H1 (cell line): ENCODE measurements around the gene VTI1B. TPM values are rescaled to one million over a fixed set of nuclear protein-coding genes. Genes with fewer than 3 reads are reported as not detected.

Experiments used
- CTCF ChIA-PET: fragments of 300-600 bp; sonication (Branson Sonifier 250); formaldehyde crosslinking; loops from one replicate; lab custom pipeline; 2021; ENCODE audit not compliant: partially characterized antibody; lab: Charles Lee
- POLR2A ChIA-PET: fragments of 300-600 bp; sonication (Branson Sonifier 250); formaldehyde crosslinking; loops from one replicate; lab custom pipeline; 2021; ENCODE audit warnings: inconsistent platforms; ENCODE audit not compliant: partially characterized antibody; lab: Charles Lee
- DNase-seq, 2 experiments: peaks; one replicate each; pipeline versions ENCODE4 v3.0.0 to v3.0.0-alpha.2; 2010 to 2022; ENCODE audit warnings: low spot score in 2 of 2, low read depth in 1 of 2, mixed read lengths in 1 of 2
- FAIRE-seq: peaks from 2 replicates; lab custom pipeline; 2011; peaks lifted over from hg19 to GRCh38; lab: Jason Lieb, UNC
- H2AFZ ChIP-seq: 2 replicates; pipeline ENCODE4 v1.8.1; 2012; ENCODE audit warnings: low read length, inconsistent platforms
- H2AK5ac ChIP-seq: 2 replicates; pipeline ENCODE4 v1.6.1; 2013; ENCODE audit warnings: low read depth, low read length
- H2BK120ac ChIP-seq: replicated peaks from 2 replicates; pipeline ENCODE3; 2013; ENCODE audit warnings: low read depth, low read length, inconsistent platforms
- H2BK12ac ChIP-seq: 2 replicates; pipeline ENCODE4 v1.6.1; 2013; ENCODE audit warnings: low read depth, low read length
- H2BK15ac ChIP-seq: 2 replicates; pipeline ENCODE4 v1.6.1; 2013; ENCODE audit warnings: low read length
- H2BK20ac ChIP-seq: 2 replicates; pipeline ENCODE4 v1.6.1; 2013; ENCODE audit warnings: low read length
- H2BK5ac ChIP-seq: 2 replicates; pipeline ENCODE4 v1.6.1; 2013; ENCODE audit warnings: low read depth, low read length
- H3K14ac ChIP-seq: 2 replicates; pipeline ENCODE4 v1.6.1; 2013; ENCODE audit warnings: inconsistent platforms; ENCODE audit not compliant: insufficient read length
- H3K18ac ChIP-seq: 2 replicates; pipeline ENCODE4 v1.6.1; 2013; ENCODE audit warnings: low read length; ENCODE audit errors: extremely low read depth
- H3K23ac ChIP-seq: 2 replicates; pipeline ENCODE4 v1.6.1; 2013; ENCODE audit warnings: inconsistent platforms; ENCODE audit not compliant: insufficient read length
- H3K23me2 ChIP-seq: 2 replicates; pipeline ENCODE4 v1.6.1; 2013; ENCODE audit warnings: low read depth, low read length
- H3K27ac ChIP-seq: 2 replicates; pipeline ENCODE4 v1.6.1; 2011; ENCODE audit warnings: low read depth, low read length, inconsistent platforms
- H3K27me3 ChIP-seq, 4 experiments: replicated peaks in 1 of 4; 1 replicate in 1 of 4; 2 replicates in 3 of 4; pipeline versions ENCODE4 v1.6.1 to v1.8.1; 2011 to 2013; ENCODE audit warnings: low read length in 3 of 4, mild to moderate bottlenecking in 3 of 4, inconsistent platforms in 2 of 4, mixed read lengths in 2 of 4, moderate library complexity in 1 of 4; ENCODE audit not compliant: control insufficient read depth in 3 of 4, insufficient read depth in 3 of 4; ENCODE audit errors: extremely low read depth in 1 of 4
- H3K36me3 ChIP-seq, 4 experiments: 2 replicates each; pipeline versions ENCODE4 v1.6.1 to v1.8.1; 2011 to 2013; ENCODE audit warnings: mild to moderate bottlenecking in 4 of 4, low read length in 3 of 4, moderate library complexity in 2 of 4, control low read depth in 1 of 4, inconsistent platforms in 1 of 4; ENCODE audit not compliant: insufficient read depth in 4 of 4, control insufficient read depth in 2 of 4
- H3K4ac ChIP-seq: replicated peaks from 2 replicates; pipeline ENCODE3; 2013; ENCODE audit warnings: low read length, low read depth, mixed read lengths, inconsistent platforms; ENCODE audit not compliant: insufficient read length
- H3K4me1 ChIP-seq, 4 experiments: replicated peaks in 1 of 4; 1 replicate in 1 of 4; 2 replicates in 3 of 4; pipeline versions ENCODE4 v1.6.1 to v1.8.1; 2011 to 2013; ENCODE audit warnings: low read length in 3 of 4, inconsistent platforms in 2 of 4, mixed read lengths in 1 of 4; ENCODE audit not compliant: insufficient read depth in 4 of 4, control insufficient read depth in 3 of 4
- H3K4me2 ChIP-seq, 2 experiments: 2 replicates each; pipeline versions ENCODE4 v1.6.1 to v1.8.1; 2011 to 2013; ENCODE audit warnings: low read depth in 2 of 2, low read length in 2 of 2, control low read depth in 1 of 2, inconsistent platforms in 1 of 2, mild to moderate bottlenecking in 1 of 2; ENCODE audit not compliant: insufficient read depth in 1 of 2
- H3K4me3 ChIP-seq, 4 experiments: fragments of 200-600, 300-600 bp in 1 of 4; sonication (generic), shearing (Covaris generic), sonication (Bioruptor Twin) in 1 of 4; 2 replicates each; pipeline versions ENCODE4 v1.5.1 to v1.8.1; 2011 to 2016; ENCODE audit warnings: low read length in 4 of 4, low read depth in 3 of 4, control low read depth in 2 of 4, inconsistent platforms in 2 of 4, mild to moderate bottlenecking in 2 of 4, mixed read lengths in 1 of 4, moderate library complexity in 1 of 4; ENCODE audit not compliant: insufficient read depth in 2 of 4; ENCODE audit errors: extremely low read depth in 1 of 4
- H3K56ac ChIP-seq: replicated peaks from 2 replicates; pipeline ENCODE3; 2013; ENCODE audit warnings: low read depth, mild to moderate bottlenecking, mixed read lengths, low read length, inconsistent platforms; ENCODE audit not compliant: insufficient read length
- H3K79me1 ChIP-seq: 2 replicates; pipeline ENCODE4 v1.6.1; 2013; ENCODE audit warnings: low read depth, low read length, control low read depth
- H3K79me2 ChIP-seq, 2 experiments: 2 replicates each; pipeline versions ENCODE4 v1.6.1 to v1.8.1; 2012 to 2013; ENCODE audit warnings: low read length in 2 of 2, mild to moderate bottlenecking in 2 of 2, inconsistent platforms in 1 of 2; ENCODE audit not compliant: insufficient read depth in 2 of 2, control insufficient read depth in 1 of 2
- H3K9ac ChIP-seq, 4 experiments: replicated peaks in 1 of 4; 1 replicate in 1 of 4; 2 replicates in 3 of 4; pipeline versions ENCODE4 v1.6.1 to v1.8.1; 2011 to 2013; ENCODE audit warnings: low read depth in 3 of 4, low read length in 3 of 4, control low read depth in 2 of 4, mild to moderate bottlenecking in 2 of 4, moderate library complexity in 2 of 4, inconsistent platforms in 1 of 4; ENCODE audit errors: extremely low read depth in 1 of 4
- H3K9me3 ChIP-seq, 2 experiments: 2 replicates each; pipeline versions ENCODE4 v1.6.1 to v1.8.1; 2012 to 2013; ENCODE audit warnings: mild to moderate bottlenecking in 2 of 2, moderate library complexity in 2 of 2, control low read depth in 1 of 2, inconsistent platforms in 1 of 2, low read depth in 1 of 2, low read length in 1 of 2, mixed read lengths in 1 of 2; ENCODE audit not compliant: insufficient read depth in 2 of 2
- H4K20me1 ChIP-seq, 2 experiments: replicated peaks in 1 of 2; 2 replicates each; pipeline versions ENCODE3 to v1.8.1; 2011 to 2013; ENCODE audit warnings: inconsistent platforms in 2 of 2, low read length in 2 of 2, mild to moderate bottlenecking in 1 of 2; ENCODE audit not compliant: insufficient read depth in 2 of 2, control insufficient read depth in 1 of 2
- H4K5ac ChIP-seq: 2 replicates; pipeline ENCODE4 v1.6.1; 2013; ENCODE audit warnings: low read length, low read depth, mixed read lengths, inconsistent platforms; ENCODE audit not compliant: insufficient read length
- H4K8ac ChIP-seq: 2 replicates; pipeline ENCODE4 v1.8.0; 2013; ENCODE audit warnings: mild to moderate bottlenecking, moderate library complexity, low read length, inconsistent platforms; ENCODE audit not compliant: insufficient read depth; ENCODE audit errors: extremely low read depth
- H4K91ac ChIP-seq: replicated peaks from 2 replicates; pipeline ENCODE3; 2013; ENCODE audit warnings: low read length, mixed read lengths, inconsistent platforms; ENCODE audit not compliant: insufficient read length
- BCL11A ChIP-seq, 2 experiments: IDR thresholded peaks; one replicate each; pipeline ENCODE4 v1.6.1; 2011; ENCODE audit warnings: low read depth in 2 of 2, low read length in 2 of 2, mild to moderate bottlenecking in 2 of 2
- CEBPB ChIP-seq: IDR thresholded peaks from 2 replicates; pipeline ENCODE4 v1.6.1; 2012; ENCODE audit warnings: low read depth, low read length
- CHD2 ChIP-seq: IDR thresholded peaks from 2 replicates; pipeline ENCODE4 v1.6.1; 2012; ENCODE audit warnings: low read length, improper control_type of control experiment
- E2F6 ChIP-seq: IDR thresholded peaks from 2 replicates; pipeline ENCODE4 v1.6.1; 2012; ENCODE audit warnings: inconsistent platforms
- GTF2F1 ChIP-seq: IDR thresholded peaks from 2 replicates; pipeline ENCODE4 v1.6.1; 2012; ENCODE audit warnings: low read depth, low read length, improper control_type of control experiment, borderline replicate concordance
- MAFK ChIP-seq: IDR thresholded peaks from 2 replicates; pipeline ENCODE4 v1.6.1; 2012; ENCODE audit warnings: low read depth, mild to moderate bottlenecking, improper control_type of control experiment, low read length
- POU5F1 ChIP-seq: IDR thresholded peaks from 2 replicates; pipeline ENCODE4 v1.6.1; 2011; ENCODE audit warnings: low read depth, mild to moderate bottlenecking, low read length, moderate library complexity
- RFX5 ChIP-seq: IDR thresholded peaks from 2 replicates; pipeline ENCODE4 v1.6.1; 2011; ENCODE audit warnings: low read depth, low read length, improper control_type of control experiment, borderline replicate concordance
- SAP30 ChIP-seq: fragments of 300-600 bp; sonication (generic); IDR thresholded peaks from 2 replicates; pipeline ENCODE4 v1.7.1; 2012; ENCODE audit warnings: low read length, moderate library complexity, mild to moderate bottlenecking, inconsistent platforms; ENCODE audit not compliant: insufficient read depth, insufficient replicate concordance
- SP2 ChIP-seq: IDR thresholded peaks from 2 replicates; pipeline ENCODE4 v1.6.1; 2012; ENCODE audit warnings: mild to moderate bottlenecking, low read length, inconsistent platforms
- TBP ChIP-seq: IDR thresholded peaks from 2 replicates; pipeline ENCODE4 v1.6.1; 2011; ENCODE audit warnings: low read depth, low read length, improper control_type of control experiment
- YY1 ChIP-seq: IDR thresholded peaks from 2 replicates; pipeline ENCODE4 v1.6.1; 2011; ENCODE audit warnings: low read depth, mild to moderate bottlenecking, low read length
- WGBS, 2 experiments: shearing (Covaris generic) in 1 of 2; methylation state at CpG; one replicate each; pipeline versions ENCODE4 v1.1.6 to v1.1.7; 2013 to 2015; ENCODE audit warnings: low lambda C conversion rate in 2 of 2, mixed read lengths in 2 of 2, inconsistent platforms in 1 of 2, low coverage in 1 of 2, missing lambda C conversion rate in 1 of 2; ENCODE audit not compliant: insufficient replicate concordance in 2 of 2, insufficient coverage in 1 of 2, insufficient read length in 1 of 2; ENCODE audit errors: extremely low coverage in 1 of 2, missing lambda C conversion rate in 1 of 2; 5-methylcytosine and 5-hydroxymethylcytosine counted together
- polyA plus RNA-seq, 7 experiments: library from polyadenylated mRNA; depleted of rRNA in 3 of 7; stranded (reverse) in 5 of 7; unstranded in 2 of 7; fragments of >200 nt in 5 of 7; fragments of 200-250 nt in 2 of 7; gene quantifications; 1 replicate in 5 of 7; 2 replicates in 1 of 7; 4 replicates in 1 of 7; pipeline versions ENCODE4 v1.2.1 to v1.2.3, GENCODE V29; 2011 to 2013; ENCODE audit warnings: missing spikeins in 2 of 7, mixed read lengths in 2 of 7
- total RNA-seq: library from RNA; stranded (reverse); fragmentation: NEBNext Ultra II Directional; extraction: Animal tissue kit (Norgen Biotek cat#: 25700); gene quantifications from 2 replicates; pipeline ENCODE4 v1.2.1, GENCODE V29; 2021
- TF ChIP-seq, protein P1 (sequence below): IDR thresholded peaks from 2 replicates; pipeline ENCODE4 v1.6.1; 2011; ENCODE audit warnings: low read length, improper control_type of control experiment
- TF ChIP-seq, protein P2 (sequence below): IDR thresholded peaks from 2 replicates; pipeline ENCODE4 v1.6.1; 2012; ENCODE audit warnings: inconsistent platforms

VTI1B gene
- total and polyA plus RNA-seq, 2 of the 8 experiments (the other 6 are each of a cell fraction or from before 2014, with no cell fraction given): 28.1 to 98.7 TPM

DNA sequence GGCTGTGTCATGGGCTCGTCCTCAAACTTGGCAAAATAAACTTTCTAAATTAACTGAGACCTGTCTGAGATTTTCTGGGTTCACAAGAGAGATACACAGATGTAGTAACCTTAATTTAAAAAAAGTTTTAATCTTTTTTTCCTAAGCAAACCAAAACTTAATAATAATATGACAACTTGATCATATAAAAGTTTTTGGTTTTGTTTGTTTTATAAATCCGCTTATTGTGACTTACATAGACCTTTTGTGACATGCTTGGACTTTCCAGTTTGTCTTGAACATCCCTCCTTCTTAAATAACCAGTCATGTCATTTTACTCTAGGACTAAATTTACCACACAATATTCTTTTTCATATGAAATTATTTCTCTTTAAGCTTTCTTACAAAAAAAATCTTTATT, 35.8 kb upstream of the VTI1B start:
- Histone ChIP-seq H3K27me3 (no peaks in the 10 kb centered on the region), H2BK12ac (no peak overlapping the region), H3K4me2 (no peak overlapping the region), H2BK5ac (no peak overlapping the region), H3K4ac (no peak overlapping the region), H3K56ac (no peak overlapping the region), H3K14ac (no peak overlapping the region), H3K36me3 (no peaks in the 10 kb centered on the region), H3K4me1 (no peaks in the 10 kb centered on the region), H2BK15ac (no peak overlapping the region), H2BK20ac (no peak overlapping the region), H2AK5ac (no peak overlapping the region), H3K27ac (no peak overlapping the region), H3K9ac (no peak overlapping the region), H2BK120ac (no peak overlapping the region), H3K4me3 (no peak overlapping the region), H2AFZ (no peak overlapping the region), H4K8ac (no peak overlapping the region), H4K20me1 (no peaks in the 10 kb centered on the region), H3K9me3 (peaks cover 16 to 17% of the 10 kb centered on the region in 2 experiments), H4K91ac (no peak overlapping the region), H3K23me2 (no peaks in the 10 kb centered on the region), H3K18ac (no peak overlapping the region), H3K79me2 (no peaks in the 10 kb centered on the region), H3K23ac (no peak overlapping the region), H4K5ac (no peak overlapping the region), H3K79me1 (no peaks in the 10 kb centered on the region)
- CTCF ChIA-PET: no interaction called here
- POLR2A ChIA-PET: no interaction called here
- FAIRE-seq (peak; percentile 68), DNase-seq (no peak)
- 89% methylated on average over 2 of the region's 2 CpGs; no CpG with 5 or more reads in 1 of the 2 experiments for WGBS, 2 experiments
- TF ChIP-seq E2F6: no peak
- TF ChIP-seq, protein P1, sequence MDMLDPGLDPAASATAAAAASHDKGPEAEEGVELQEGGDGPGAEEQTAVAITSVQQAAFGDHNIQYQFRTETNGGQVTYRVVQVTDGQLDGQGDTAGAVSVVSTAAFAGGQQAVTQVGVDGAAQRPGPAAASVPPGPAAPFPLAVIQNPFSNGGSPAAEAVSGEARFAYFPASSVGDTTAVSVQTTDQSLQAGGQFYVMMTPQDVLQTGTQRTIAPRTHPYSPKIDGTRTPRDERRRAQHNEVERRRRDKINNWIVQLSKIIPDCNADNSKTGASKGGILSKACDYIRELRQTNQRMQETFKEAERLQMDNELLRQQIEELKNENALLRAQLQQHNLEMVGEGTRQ: no peak
- no peak for TF ChIP-seq SAP30
- no peak for TF ChIP-seq SP2
- no peak for TF ChIP-seq TBP
- TF ChIP-seq MAFK: no peak
- no peak for TF ChIP-seq YY1
- no peak for TF ChIP-seq BCL11A (IDR thresholded peaks at IDR 0.05; ENCODE audit: low read depth in 2 of 2, low read length in 2 of 2)
- no peak for TF ChIP-seq RFX5
- no peak for TF ChIP-seq CHD2
- TF ChIP-seq, protein P2, sequence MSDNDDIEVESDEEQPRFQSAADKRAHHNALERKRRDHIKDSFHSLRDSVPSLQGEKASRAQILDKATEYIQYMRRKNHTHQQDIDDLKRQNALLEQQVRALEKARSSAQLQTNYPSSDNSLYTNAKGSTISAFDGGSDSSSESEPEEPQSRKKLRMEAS: no peak
- no peak for TF ChIP-seq POU5F1
- no peak for TF ChIP-seq CEBPB
- no peak for TF ChIP-seq GTF2F1
